Left lung (tissue), 10 donors: ENCODE results near the gene RFK. TPM values are rescaled to one million over a fixed set of nuclear protein-coding genes. Genes with fewer than 3 reads are reported as not detected.

Source experiments
- ATAC-seq: fragments of 200-7000 bp; cut with Tn5 transposase; one replicate; pipeline ENCODE4 v1.9.1; 2020; ENCODE audit warnings: moderate library complexity
- DNase-seq, 4 donors: peaks; one replicate each; pipeline ENCODE4 v3.0.0-alpha.2; 2013 to 2020
- H3K27ac ChIP-seq, 2 donors: fragments of 200-600 bp; sonication (generic) in 1 of 2; one replicate each; pipeline versions ENCODE4 v1.5.0 to v1.8.0; 2020 to 2021
- H3K27me3 ChIP-seq, 2 donors: fragments of 200-600 bp; sonication (generic) in 1 of 2; one replicate each; pipeline versions ENCODE4 v1.5.0 to v1.8.0; 2020 to 2021
- H3K36me3 ChIP-seq, 2 donors: fragments of 200-600 bp; sonication (generic) in 1 of 2; one replicate each; pipeline versions ENCODE4 v1.5.0 to v1.8.0; 2020 to 2021
- H3K4me1 ChIP-seq, 2 donors: fragments of 200-600 bp; one replicate each; pipeline ENCODE4 v1.8.0; 2021
- H3K4me3 ChIP-seq, 2 donors: fragments of 200-600 bp; sonication (generic) in 1 of 2; one replicate each; pipeline versions ENCODE4 v1.5.0 to v1.8.0; 2020 to 2021; ENCODE audit warnings: mild to moderate bottlenecking in 1 of 2
- H3K9me3 ChIP-seq, 2 donors: fragments of 200-600 bp; sonication (generic) in 1 of 2; one replicate each; pipeline versions ENCODE4 v1.5.0 to v1.8.0; 2020 to 2021
- CTCF ChIP-seq, 2 donors: fragments of 200-600 bp; sonication (generic) in 1 of 2; IDR thresholded peaks; one replicate each; pipeline versions ENCODE4 v1.5.0 to v1.8.0; 2021; ENCODE audit warnings: antibody characterized with exemption in 2 of 2
- intact Hi-C, 2 donors: fragments of 100-400 bp; cut with DNase I; formaldehyde crosslinking; loops; one replicate each; pipeline versions ENCODE4 v1.11.2 to v1.14.2; 2022
- polyA plus RNA-seq, 6 donors: library from polyadenylated mRNA; unstranded; fragments of 120-200 nt; gene quantifications; one replicate each; pipeline ENCODE4 v1.2.1, GENCODE V29; 2013; ENCODE audit not compliant: insufficient read length in 6 of 6
- total RNA-seq, 2 donors: library from RNA; stranded (reverse); fragmentation: NEBNext Ultra II Directional; extraction: Animal tissue kit (Norgen Biotek cat#: 25700); gene quantifications; one replicate each; pipeline ENCODE4 v1.2.1, GENCODE V29; 2021
- donor health status: DM: no; HTN: yes; CAD: no.
- donor health status: DM: no; HTN: no; CAD: no.

Gene RFK
- total and polyA plus RNA-seq, 8 donors, result 15.4 to 23.3 (median 19.6) TPM

GRCh38 chr9:76419782-76420380 is 25.7 kb upstream of the RFK start:
- intact Hi-C loops, result no loop called here
- Histone ChIP-seq H3K4me3 (no peak overlapping the region), H3K27ac (no peak overlapping the region), H3K27me3 (no peaks in the 10 kb centered on the region), H3K9me3 (no peaks in the 10 kb centered on the region), H3K4me1 (no peaks in the 10 kb centered on the region), H3K36me3 (no peaks in the 10 kb centered on the region)
- DNase-seq (no peak), ATAC-seq (peak; percentile 74)
- TF ChIP-seq CTCF (IDR thresholded peaks at IDR 0.05), result peak; percentile 44 to 55

GRCh38 chr9:76417394-76417793 is 23.2 kb upstream of the RFK start:
- DNase-seq, result no peak
- peaks cover 0 to 10% of the 10 kb centered on the region in 2 donors for H3K9me3 ChIP-seq
- H3K27me3 ChIP-seq, result no peaks in the 10 kb centered on the region
- intact Hi-C loops, result no loop called here
- H3K27ac ChIP-seq, result no peak overlapping the region
- H3K36me3 ChIP-seq, result no peaks in the 10 kb centered on the region
- no peak for TF ChIP-seq CTCF (IDR thresholded peaks at IDR 0.05)
- no peak for ATAC-seq
- no peaks in the 10 kb centered on the region for H3K4me1 ChIP-seq
- no peak overlapping the region for H3K4me3 ChIP-seq

GRCh38 chr9:76415731-76416130 is 21.5 kb upstream of the RFK start:
- H3K27ac ChIP-seq, result no peak overlapping the region

GRCh38 chr9:76415154-76415553 is 20.9 kb upstream of the RFK start:
- Histone ChIP-seq H3K4me1 (no peaks in the 10 kb centered on the region), H3K27ac (no peak overlapping the region), H3K9me3 (peaks cover 0 to 10% of the 10 kb centered on the region in 2 donors), H3K36me3 (no peaks in the 10 kb centered on the region), H3K27me3 (no peaks in the 10 kb centered on the region), H3K4me3 (no peak overlapping the region)
- ATAC-seq, result no peak
- intact Hi-C loops, result no loop called here
- no peak for DNase-seq
- TF ChIP-seq CTCF (IDR thresholded peaks at IDR 0.05), result no peak

More at GRCh38 chr9:76415731-76416130, 21.5 kb upstream of the RFK start:
- intact Hi-C loops, result no loop called here
- H3K36me3 ChIP-seq, result no peaks in the 10 kb centered on the region
- no peaks in the 10 kb centered on the region for H3K4me1 ChIP-seq
- no peak overlapping the region for H3K4me3 ChIP-seq
- no peak for TF ChIP-seq CTCF (IDR thresholded peaks at IDR 0.05)
- DNase-seq, result no peak
- ATAC-seq, result no peak
- peaks cover 0 to 10% of the 10 kb centered on the region in 2 donors for H3K9me3 ChIP-seq
- no peaks in the 10 kb centered on the region for H3K27me3 ChIP-seq

- Histone ChIP-seq H3K36me3 (no peaks in the 10 kb centered on the region), H3K4me1 (no peaks in the 10 kb centered on the region), H3K27me3 (no peaks in the 10 kb centered on the region), H3K9me3 (peaks cover 0 to 10% of the 10 kb centered on the region in 2 donors), H3K27ac (no peak overlapping the region), H3K4me3 (no peak overlapping the region)
- intact Hi-C loops, result no loop called here
- no peak for DNase-seq
- no peak for TF ChIP-seq CTCF (IDR thresholded peaks at IDR 0.05)
- no peak for ATAC-seq
These were observed 20.4 kb upstream of the RFK start for GRCh38 chr9:76414661-76415060.
